GM20000 (cell line): ENCODE measurements around the gene GTF3C5.
A peak's percentile ranks its signal among the peaks of the same experiment; 100 is the strongest.

Source experiments
- DNase-seq: peaks from one replicate; pipeline ENCODE4 v3.0.0; 2012; ENCODE audit warnings: low spot score
- CTCF ChIP-seq: IDR thresholded peaks from 2 replicates; pipeline ENCODE4 v1.5.1; 2012; ENCODE audit warnings: mild to moderate bottlenecking, control low read depth; ENCODE audit errors: extremely low read depth, missing control alignments

GTF3C5 gene

GRCh38 chr9:133030317-133031129, at the start of gene GTF3C5:
GTF3C5 (plus strand) TSS chr9:133030997; CDS start chr9:133031012, 15 bp downstream.
- peak; percentile 97 for DNase-seq
- no peak for TF ChIP-seq CTCF

GRCh38 chr9:132982458-132982857, 48.3 kb upstream of the GTF3C5 start:
- TF ChIP-seq CTCF = no peak
- DNase-seq = peak; percentile 67

GRCh38 chr9:132983491-132984201, 47.2 kb upstream of the GTF3C5 start:
- DNase-seq = no peak
- no peak for TF ChIP-seq CTCF

GRCh38 chr9:132984202-132985070, 46.4 kb upstream of the GTF3C5 start:
- DNase-seq = no peak
- TF ChIP-seq CTCF = no peak

GRCh38 chr9:132985071-132985350, 45.8 kb upstream of the GTF3C5 start:
- no peak for TF ChIP-seq CTCF
- DNase-seq = no peak

- DNase-seq = no peak
- no peak for TF ChIP-seq CTCF
These were observed 45.3 kb upstream of the GTF3C5 start for GRCh38 chr9:132985489-132985888.
